Thoracic aorta (tissue), 2 donors: Measurements from ENCODE around the gene LRP1-AS. TPM values are rescaled to one million over a fixed set of nuclear protein-coding genes. Genes with fewer than 3 reads are reported as not detected.

ENCODE experiments used
- ATAC-seq: fragments of 150-250 bp; one replicate; pipeline ENCODE4 v1.8.0; 2017; ENCODE audit warnings: low read depth; ENCODE audit not compliant: insufficient number of reproducible peaks, low FRiP score
- DNase-seq: peaks from one replicate; pipeline ENCODE4 v3.0.0-alpha.2; 2020; ENCODE audit warnings: low spot score
- H3K27ac ChIP-seq, 2 donors: fragments of 200-600 bp; sonication (generic); 1 replicate in 1 of 2; 2 replicates in 1 of 2; pipeline ENCODE4 v1.5.1; 2016; ENCODE audit warnings: mild to moderate bottlenecking in 2 of 2, moderate library complexity in 2 of 2
- H3K27me3 ChIP-seq: fragments of 200-600 bp; sonication (generic); replicated peaks from 2 replicates; pipeline ENCODE4 v1.6.0; 2016; ENCODE audit warnings: mild to moderate bottlenecking; ENCODE audit not compliant: insufficient read depth
- H3K36me3 ChIP-seq: fragments of 200-600 bp; sonication (generic); one replicate; pipeline ENCODE4 v1.5.1; 2016
- H3K4me1 ChIP-seq, 2 donors: fragments of 200-600 bp; sonication (generic); 1 replicate in 1 of 2; 2 replicates in 1 of 2; pipeline versions ENCODE4 v1.5.1 to v1.6.0; 2016; ENCODE audit warnings: low read depth in 2 of 2, mild to moderate bottlenecking in 1 of 2; ENCODE audit not compliant: control insufficient read depth in 1 of 2
- H3K4me3 ChIP-seq: fragments of 200-600 bp; sonication (generic); 2 replicates; pipeline ENCODE4 v1.5.1; 2016; ENCODE audit warnings: mild to moderate bottlenecking
- H3K9me3 ChIP-seq: fragments of 200-600 bp; sonication (generic); 2 replicates; pipeline ENCODE4 v1.5.1; 2016
- total RNA-seq, 2 donors: library from RNA; depleted of rRNA; stranded (reverse); fragments of >200 nt; gene quantifications; one replicate each; pipeline versions ENCODE4 v1.1.0 to v1.2.3, GENCODE V29; 2016
- TF ChIP-seq, protein P1 (sequence below): fragments of 200-600 bp; sonication (generic); IDR thresholded peaks from one replicate; pipeline ENCODE4 v1.5.1; 2019; ENCODE audit warnings: antibody characterized with exemption

LRP1-AS gene
- total RNA-seq, 2 donors from 2014 or later: not detected

GRCh38 chr12:57148469-57149244 lies 1.2 kb upstream of the LRP1-AS start:
- DNase-seq (no peak), ATAC-seq (no peak)
- peak overlapping the region; percentile 96 to 97 for H3K27ac ChIP-seq
- H3K4me3 ChIP-seq: peak overlapping the region; percentile 35
- H3K36me3 ChIP-seq: peaks cover 18% of the 10 kb centered on the region
- no peaks in the 10 kb centered on the region for H3K27me3 ChIP-seq
- peaks cover 82 to 89% of the 10 kb centered on the region in 2 donors for H3K4me1 ChIP-seq
- no peaks in the 10 kb centered on the region for H3K9me3 ChIP-seq
- TF ChIP-seq, protein P1, sequence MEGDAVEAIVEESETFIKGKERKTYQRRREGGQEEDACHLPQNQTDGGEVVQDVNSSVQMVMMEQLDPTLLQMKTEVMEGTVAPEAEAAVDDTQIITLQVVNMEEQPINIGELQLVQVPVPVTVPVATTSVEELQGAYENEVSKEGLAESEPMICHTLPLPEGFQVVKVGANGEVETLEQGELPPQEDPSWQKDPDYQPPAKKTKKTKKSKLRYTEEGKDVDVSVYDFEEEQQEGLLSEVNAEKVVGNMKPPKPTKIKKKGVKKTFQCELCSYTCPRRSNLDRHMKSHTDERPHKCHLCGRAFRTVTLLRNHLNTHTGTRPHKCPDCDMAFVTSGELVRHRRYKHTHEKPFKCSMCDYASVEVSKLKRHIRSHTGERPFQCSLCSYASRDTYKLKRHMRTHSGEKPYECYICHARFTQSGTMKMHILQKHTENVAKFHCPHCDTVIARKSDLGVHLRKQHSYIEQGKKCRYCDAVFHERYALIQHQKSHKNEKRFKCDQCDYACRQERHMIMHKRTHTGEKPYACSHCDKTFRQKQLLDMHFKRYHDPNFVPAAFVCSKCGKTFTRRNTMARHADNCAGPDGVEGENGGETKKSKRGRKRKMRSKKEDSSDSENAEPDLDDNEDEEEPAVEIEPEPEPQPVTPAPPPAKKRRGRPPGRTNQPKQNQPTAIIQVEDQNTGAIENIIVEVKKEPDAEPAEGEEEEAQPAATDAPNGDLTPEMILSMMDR: no peak

DNA sequence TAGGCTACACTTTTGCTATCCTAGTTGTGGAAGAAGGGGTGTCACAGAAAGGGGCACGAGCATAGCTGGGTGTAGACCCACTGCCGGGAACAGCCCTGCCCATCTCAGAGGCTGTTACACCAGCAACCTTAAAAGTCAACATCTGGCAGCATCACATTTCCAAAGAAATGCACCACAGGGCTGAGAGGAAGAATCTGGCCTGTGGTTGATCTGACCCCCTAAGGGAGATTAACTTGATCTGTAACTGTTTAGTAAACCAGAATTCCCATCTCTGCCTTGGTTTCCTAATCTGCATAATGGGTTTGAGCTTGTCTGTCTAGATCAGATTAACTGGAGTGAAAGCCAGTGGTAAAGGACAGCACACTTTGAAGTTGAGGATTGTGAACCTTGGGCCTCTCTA lies 1.3 kb downstream of the LRP1-AS start:
- no peaks in the 10 kb centered on the region for H3K27me3 ChIP-seq
- TF ChIP-seq, protein P1: no peak
- peaks cover 43% of the 10 kb centered on the region for H3K36me3 ChIP-seq
- no peak overlapping the region for H3K4me3 ChIP-seq
- DNase-seq (no peak), ATAC-seq (no peak)
- peak overlapping the region; percentile 96 to 97 for H3K27ac ChIP-seq
- no peaks in the 10 kb centered on the region for H3K9me3 ChIP-seq
- peaks cover 61 to 81% of the 10 kb centered on the region in 2 donors for H3K4me1 ChIP-seq

GRCh38 chr12:57145460-57146059 lies 1.9 kb downstream of the LRP1-AS start:
- ATAC-seq (no peak), DNase-seq (no peak)
- Histone ChIP-seq H3K36me3 (peaks cover 48% of the 10 kb centered on the region), H3K4me1 (peaks cover 56 to 81% of the 10 kb centered on the region in 2 donors), H3K27ac (peak overlapping the region; percentile 96 to 97), H3K9me3 (no peaks in the 10 kb centered on the region), H3K27me3 (no peaks in the 10 kb centered on the region), H3K4me3 (no peak overlapping the region)
- TF ChIP-seq, protein P1: no peak

GRCh38 chr12:57143454-57143853 lies 4.0 kb downstream of the LRP1-AS start:
- DNase-seq: no peak
- Histone ChIP-seq H3K9me3 (no peaks in the 10 kb centered on the region), H3K4me3 (no peak overlapping the region), H3K27ac (peak overlapping the region; percentile 56 to 57), H3K36me3 (peaks cover 69% of the 10 kb centered on the region), H3K27me3 (no peaks in the 10 kb centered on the region), H3K4me1 (peaks cover 45 to 80% of the 10 kb centered on the region in 2 donors)
- no peak for ATAC-seq
- TF ChIP-seq, protein P1: no peak

DNA sequence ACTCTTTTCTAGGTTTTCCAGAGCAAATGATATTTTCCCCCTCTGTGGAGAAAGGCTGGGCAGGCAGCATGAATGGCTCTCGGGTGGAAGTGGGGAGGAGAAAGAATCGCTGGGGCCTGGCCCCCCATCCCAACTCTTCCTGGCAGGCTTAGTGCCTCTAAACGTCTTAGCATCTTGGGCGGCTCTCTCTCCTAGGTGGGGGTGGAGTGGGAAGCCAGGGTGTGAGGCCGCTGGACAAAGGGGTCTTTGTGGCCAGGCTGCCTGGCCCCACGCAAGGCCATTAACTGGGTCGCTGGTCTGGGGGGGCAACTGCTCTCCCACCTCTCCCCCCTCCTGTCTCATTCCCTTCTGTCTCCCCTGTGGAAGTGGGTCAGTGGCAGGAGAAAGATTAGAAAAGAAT lies 4.7 kb downstream of the LRP1-AS start:
- DNase-seq (no peak), ATAC-seq (no peak)
- peaks cover 41 to 80% of the 10 kb centered on the region in 2 donors for H3K4me1 ChIP-seq
- peak overlapping the region; percentile 56 to 57 for H3K27ac ChIP-seq
- no peak overlapping the region for H3K4me3 ChIP-seq
- no peaks in the 10 kb centered on the region for H3K9me3 ChIP-seq
- no peaks in the 10 kb centered on the region for H3K27me3 ChIP-seq
- H3K36me3 ChIP-seq: peaks cover 73% of the 10 kb centered on the region
- TF ChIP-seq, protein P1: no peak
